OCI-LY7 (cell line): ENCODE measurements around the gene C22orf31. TPM values are rescaled to one million over a fixed set of nuclear protein-coding genes. Genes with fewer than 3 reads are reported as not detected.

Experiments used
- BruUV-seq: library from RNA; stranded (reverse); fragments of 400-500 nt; replicated peaks from 2 replicates; lab custom pipeline; 2021; lab: Mats Ljungman, UMichigan
- CTCF ChIA-PET: fragments of 300-600 bp; sonication (Branson Sonifier 250); formaldehyde crosslinking; loops from one replicate; lab custom pipeline; 2022; ENCODE audit warnings: antibody characterized with exemption; ENCODE audit not compliant: unreplicated experiment; lab: Charles Lee
- POLR2A ChIA-PET: fragments of 300-600 bp; sonication (Branson Sonifier 250); formaldehyde crosslinking; loops from one replicate; lab custom pipeline; 2022; ENCODE audit warnings: antibody characterized with exemption; lab: Charles Lee
- DNase-seq: peaks from one replicate; pipeline ENCODE4 v3.0.0-alpha.2; 2015; ENCODE audit warnings: low spot score
- H2AFZ ChIP-seq: fragments of 200-600 bp; sonication (generic), shearing (Covaris generic); 2 replicates; pipeline ENCODE4 v1.6.1; 2014; ENCODE audit warnings: mild to moderate bottlenecking, antibody characterized with exemption, low read length, moderate library complexity
- H3K27ac ChIP-seq: fragments of 200-600 bp; sonication (generic); 2 replicates; pipeline ENCODE4 v1.5.1; 2014; ENCODE audit warnings: mixed run types, low read depth, mild to moderate bottlenecking, moderate library complexity, low read length, inconsistent platforms; ENCODE audit not compliant: poor library complexity, severe bottlenecking
- H3K36me3 ChIP-seq: fragments of 200-600 bp; sonication (generic); 2 replicates; pipeline ENCODE4 v1.6.1; 2014; ENCODE audit warnings: mild to moderate bottlenecking, antibody characterized with exemption, low read length, moderate library complexity, mixed read lengths; ENCODE audit not compliant: insufficient read depth
- H3K4me1 ChIP-seq: fragments of 200-600 bp; sonication (generic); 2 replicates; pipeline ENCODE4 v1.5.1; 2014; ENCODE audit warnings: mild to moderate bottlenecking, low read length; ENCODE audit not compliant: insufficient read depth, poor library complexity, severe bottlenecking
- H3K4me2 ChIP-seq: fragments of 200-600 bp; sonication (generic); 2 replicates; pipeline ENCODE4 v1.6.1; 2014; ENCODE audit warnings: mild to moderate bottlenecking, low read length
- H3K4me3 ChIP-seq: fragments of 200-600 bp; sonication (generic); 2 replicates; pipeline ENCODE4 v1.5.1; 2014; ENCODE audit warnings: mild to moderate bottlenecking, low read depth, low read length; ENCODE audit not compliant: poor library complexity, severe bottlenecking
- H3K79me2 ChIP-seq: fragments of 200-600 bp; sonication (generic); 2 replicates; pipeline ENCODE4 v1.6.1; 2016; ENCODE audit warnings: low read depth, mild to moderate bottlenecking, low read length, moderate library complexity, mixed read lengths; ENCODE audit not compliant: insufficient read depth
- H3K9me2 ChIP-seq: fragments of 200-600 bp; sonication (generic); 2 replicates; pipeline ENCODE4 v1.6.1; 2016; ENCODE audit warnings: mild to moderate bottlenecking, low read length, mixed read lengths; ENCODE audit not compliant: insufficient read depth
- H3K9me3 ChIP-seq: fragments of 200-600 bp; sonication (generic); 2 replicates; pipeline ENCODE4 v1.6.1; 2014; ENCODE audit warnings: mild to moderate bottlenecking, mixed run types, low read length, mixed read lengths
- H4K20me1 ChIP-seq: fragments of 200-600 bp; sonication (generic); 2 replicates; pipeline ENCODE4 v1.6.1; 2014; ENCODE audit warnings: mild to moderate bottlenecking, antibody characterized with exemption, low read length, moderate library complexity, mixed read lengths; ENCODE audit not compliant: insufficient read depth
- EZH2phosphoT487 ChIP-seq: fragments of 200-600 bp; sonication (generic); IDR thresholded peaks from 2 replicates; pipeline ENCODE4 v1.6.1; 2018; ENCODE audit warnings: low read depth, borderline replicate concordance, mild to moderate bottlenecking, mixed run types, antibody characterized with exemption, low read length, moderate library complexity, mixed read lengths
- intact Hi-C: fragments of 100-400 bp; cut with micrococcal nuclease; formaldehyde crosslinking; loops from one replicate; pipeline ENCODE4 v1.10.0; 2022; ENCODE audit not compliant: unreplicated experiment
- total RNA-seq, 2 experiments: library from RNA; depleted of rRNA in 1 of 2; stranded (reverse); fragments of >200 nt in 1 of 2; shearing (Covaris generic) in 1 of 2; gene quantifications; 2 replicates each; pipeline ENCODE4 v1.2.3, GENCODE V29; 2014 to 2022
- TF ChIP-seq, protein P1 (sequence below): fragments of 200-600 bp; sonication (generic); conservative IDR thresholded peaks from 2 replicates; pipeline ENCODE4 v1.5.1; 2014; ENCODE audit warnings: mild to moderate bottlenecking, antibody characterized with exemption, low read length, moderate library complexity, mixed read lengths

The C22orf31 gene
- total RNA-seq, 2 experiments from 2014 or later, result not detected

DNA sequence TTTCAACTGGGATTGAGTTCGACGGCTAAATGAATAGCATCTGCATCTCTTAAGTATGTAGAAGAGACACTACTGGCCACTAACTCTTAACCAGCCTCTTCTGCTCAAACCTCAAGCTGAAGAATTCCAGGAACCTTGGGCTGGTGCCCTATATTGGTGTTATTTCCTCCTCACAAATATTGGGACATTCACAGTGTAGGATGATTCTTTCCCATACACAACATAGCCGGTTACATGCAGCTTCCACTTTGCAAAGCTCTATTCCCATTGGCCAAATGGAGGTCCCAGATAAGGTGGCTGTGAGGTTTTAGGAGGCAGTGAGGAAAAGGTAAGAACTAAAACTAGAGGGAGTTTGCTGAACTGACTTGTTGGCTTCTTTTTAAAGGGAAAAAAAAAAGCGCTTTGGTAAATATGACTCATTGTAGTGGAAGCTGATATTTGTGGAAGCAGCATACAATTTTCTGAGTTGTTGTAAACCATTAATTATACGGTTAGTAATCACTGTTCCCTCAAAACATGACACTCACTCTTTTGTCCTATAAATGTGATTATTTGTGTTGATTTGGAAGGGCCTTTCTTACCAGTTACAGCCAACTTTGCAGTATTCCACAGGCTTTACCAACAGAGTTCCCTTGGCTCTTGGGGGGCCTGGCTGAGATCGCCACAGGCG is 17.6 kb downstream of the C22orf31 start:
- DNase-seq, result no peak
- intact Hi-C loops, result loop anchor here (5.0 kb wide), 1 partner anchor 203 kb away; no protein-coding TSS in a partner anchor
- Histone ChIP-seq H3K4me1 (no peaks in the 10 kb centered on the region), H3K4me3 (no peak overlapping the region), H3K9me3 (no peaks in the 10 kb centered on the region), H4K20me1 (no peaks in the 10 kb centered on the region; the same call in 1 of the 2 replicates), H3K36me3 (no peaks in the 10 kb centered on the region), H3K27ac (no peak overlapping the region), H3K9me2 (no peaks in the 10 kb centered on the region), H2AFZ (no peak overlapping the region), H3K79me2 (no peaks in the 10 kb centered on the region), H3K4me2 (no peak overlapping the region)
- ChIA-PET POLR2A (no interaction called here), CTCF (interaction anchor here (1.3 kb wide), 1 partner anchor 22 kb away, joined by 3 read pairs; no protein-coding TSS in a partner anchor)
- BruUV-seq, result no TSS peak
- TF ChIP-seq, protein P1, sequence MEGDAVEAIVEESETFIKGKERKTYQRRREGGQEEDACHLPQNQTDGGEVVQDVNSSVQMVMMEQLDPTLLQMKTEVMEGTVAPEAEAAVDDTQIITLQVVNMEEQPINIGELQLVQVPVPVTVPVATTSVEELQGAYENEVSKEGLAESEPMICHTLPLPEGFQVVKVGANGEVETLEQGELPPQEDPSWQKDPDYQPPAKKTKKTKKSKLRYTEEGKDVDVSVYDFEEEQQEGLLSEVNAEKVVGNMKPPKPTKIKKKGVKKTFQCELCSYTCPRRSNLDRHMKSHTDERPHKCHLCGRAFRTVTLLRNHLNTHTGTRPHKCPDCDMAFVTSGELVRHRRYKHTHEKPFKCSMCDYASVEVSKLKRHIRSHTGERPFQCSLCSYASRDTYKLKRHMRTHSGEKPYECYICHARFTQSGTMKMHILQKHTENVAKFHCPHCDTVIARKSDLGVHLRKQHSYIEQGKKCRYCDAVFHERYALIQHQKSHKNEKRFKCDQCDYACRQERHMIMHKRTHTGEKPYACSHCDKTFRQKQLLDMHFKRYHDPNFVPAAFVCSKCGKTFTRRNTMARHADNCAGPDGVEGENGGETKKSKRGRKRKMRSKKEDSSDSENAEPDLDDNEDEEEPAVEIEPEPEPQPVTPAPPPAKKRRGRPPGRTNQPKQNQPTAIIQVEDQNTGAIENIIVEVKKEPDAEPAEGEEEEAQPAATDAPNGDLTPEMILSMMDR, result no peak
- no peak for TF ChIP-seq EZH2phosphoT487

DNA sequence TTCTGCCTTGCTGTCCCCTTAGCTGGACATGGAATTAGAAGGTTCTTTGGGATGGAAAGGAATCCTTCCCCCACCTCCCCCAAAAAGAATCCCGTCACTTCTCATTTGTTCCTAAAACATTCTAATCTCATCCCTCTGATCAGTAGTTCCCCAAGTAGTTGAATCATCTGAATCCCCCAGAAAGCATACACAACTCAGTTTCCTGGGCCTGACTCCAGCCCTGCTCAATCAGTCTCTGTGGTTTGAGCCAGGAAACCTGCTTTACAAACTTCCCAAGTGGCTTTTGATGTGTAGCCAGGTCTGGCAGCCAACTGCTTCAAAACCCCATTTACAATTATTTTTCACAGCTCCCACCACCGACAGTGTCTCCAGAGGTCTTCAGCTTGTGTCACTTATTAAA is 20.2 kb downstream of the C22orf31 start:
- no peaks in the 10 kb centered on the region for H3K79me2 ChIP-seq

More for the DNA sequence above, 20.2 kb downstream of the C22orf31 start:
- no peak overlapping the region for H3K4me3 ChIP-seq
- no peak overlapping the region for H3K4me2 ChIP-seq
- TF ChIP-seq, protein P1, result no peak
- TF ChIP-seq EZH2phosphoT487, result no peak
- no TSS peak for BruUV-seq
- POLR2A ChIA-PET, result interaction anchor here (1.0 kb wide), 1 partner anchor 193 kb away, joined by 3 read pairs; no protein-coding TSS in a partner anchor
- H3K27ac ChIP-seq, result no peak overlapping the region
- DNase-seq, result no peak
- CTCF ChIA-PET, result no interaction called here
- H4K20me1 ChIP-seq, result no peaks in the 10 kb centered on the region; the same call in 1 of the 2 replicates
- no peaks in the 10 kb centered on the region for H3K36me3 ChIP-seq
- intact Hi-C loops, result loop anchor here (5.0 kb wide), 1 partner anchor 206 kb away; no protein-coding TSS in a partner anchor
- H3K9me3 ChIP-seq, result no peaks in the 10 kb centered on the region
- H2AFZ ChIP-seq, result no peak overlapping the region
- no peaks in the 10 kb centered on the region for H3K4me1 ChIP-seq
- H3K9me2 ChIP-seq, result no peaks in the 10 kb centered on the region
